Astrocyte of the cerebellum (primary cell): ENCODE measurements around the gene MMUT.

Experiments used
- DNase-seq: peaks from one replicate; pipeline ENCODE4 v3.0.0-alpha.2; 2011; ENCODE audit warnings: low read depth
- H3K4me3 ChIP-seq: 2 replicates; pipeline ENCODE4 v1.5.1; 2011; ENCODE audit warnings: mild to moderate bottlenecking, low read depth, low read length, moderate library complexity
- CTCF ChIP-seq: IDR thresholded peaks from 2 replicates; pipeline ENCODE4 v1.5.1; 2012; ENCODE audit warnings: low read length, low read depth, moderate library complexity, mild to moderate bottlenecking; ENCODE audit errors: missing control alignments
- in situ Hi-C: cut with HindIII; loops from 2 replicates; pipeline ENCODE4 v1.10.0; 2017; ENCODE audit warnings: low sequenced_read_pairs

MMUT gene

DNA sequence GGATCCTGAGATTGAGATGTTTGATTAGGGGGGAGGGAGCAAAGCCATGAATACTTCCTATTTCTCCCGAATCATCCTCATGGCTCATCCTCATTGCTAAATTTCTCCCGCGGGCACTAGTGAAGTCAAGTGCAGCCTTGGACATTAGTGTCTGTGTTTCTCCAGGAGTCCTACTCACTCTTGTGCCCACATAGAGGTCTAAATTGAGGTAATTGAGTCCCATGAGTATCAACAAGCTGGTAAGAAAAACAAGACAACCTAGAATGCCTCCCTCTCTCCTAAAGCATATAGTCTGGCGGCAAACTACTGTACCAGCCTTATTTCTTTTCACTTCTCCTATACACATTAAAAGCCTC lies 537 bp upstream of the MMUT start:
- in situ Hi-C loops, result no loop called here
- TF ChIP-seq CTCF, result no peak
- no peak for DNase-seq
- peak overlapping the region; percentile 73 for H3K4me3 ChIP-seq

DNA sequence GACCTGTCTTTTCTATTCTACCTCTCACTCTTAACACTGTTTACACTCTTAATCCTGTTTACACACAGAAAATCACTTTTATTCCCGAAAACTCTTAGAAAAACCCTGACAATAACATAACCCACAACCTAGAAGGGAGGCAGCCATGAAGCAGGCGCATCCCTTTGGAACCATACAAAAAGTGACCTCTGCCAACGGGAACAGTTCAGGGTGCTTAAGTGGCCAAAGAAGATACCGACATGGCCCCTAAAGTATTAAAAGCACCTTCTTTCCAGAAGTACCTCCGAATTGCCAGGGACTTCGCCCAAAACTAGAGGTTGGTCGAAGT lies 490 bp downstream of the MMUT start:
- no peak for DNase-seq
- no peak for TF ChIP-seq CTCF
- in situ Hi-C loops, result no loop called here
- H3K4me3 ChIP-seq, result peak overlapping the region; percentile 73

GRCh38 chr6:49462071-49462470 lies 982 bp downstream of the MMUT start:
- peak overlapping the region; percentile 73 for H3K4me3 ChIP-seq
- in situ Hi-C loops, result no loop called here
- no peak for DNase-seq
- TF ChIP-seq CTCF, result no peak

GRCh38 chr6:49457771-49458170 lies 5.3 kb downstream of the MMUT start:
- in situ Hi-C loops, result no loop called here

GRCh38 chr6:49454787-49455709 lies 8.0 kb downstream of the MMUT start:
- DNase-seq, result no peak
- TF ChIP-seq CTCF, result no peak
- in situ Hi-C loops, result no loop called here
- H3K4me3 ChIP-seq, result no peak overlapping the region

More at GRCh38 chr6:49457771-49458170, 5.3 kb downstream of the MMUT start:
- no peak for DNase-seq
- no peak overlapping the region for H3K4me3 ChIP-seq
- TF ChIP-seq CTCF, result no peak

GRCh38 chr6:49453221-49453620 lies 9.8 kb downstream of the MMUT start:
- peak; percentile 14 for TF ChIP-seq CTCF
- in situ Hi-C loops, result no loop called here

More at GRCh38 chr6:49453221-49453620, 9.8 kb downstream of the MMUT start:
- no peak overlapping the region for H3K4me3 ChIP-seq
- no peak for DNase-seq
